Dedifferentiated amniotic fluid mesenchymal stem cell (primary cell): ENCODE data around the gene NRIP1.

Experiments
- DNase-seq: peaks from one replicate; pipeline ENCODE4 v3.0.0-alpha.2; 2016; ENCODE audit errors: extremely low spot score

NRIP1 gene

GRCh38 chr21:15066123-15066575 lies 1.3 kb upstream of the NRIP1 start:
- DNase-seq, result no peak

- DNase-seq, result peak; percentile 79
Observed at GRCh38 chr21:15065392-15066122, 757 bp upstream of the NRIP1 start.

DNA sequence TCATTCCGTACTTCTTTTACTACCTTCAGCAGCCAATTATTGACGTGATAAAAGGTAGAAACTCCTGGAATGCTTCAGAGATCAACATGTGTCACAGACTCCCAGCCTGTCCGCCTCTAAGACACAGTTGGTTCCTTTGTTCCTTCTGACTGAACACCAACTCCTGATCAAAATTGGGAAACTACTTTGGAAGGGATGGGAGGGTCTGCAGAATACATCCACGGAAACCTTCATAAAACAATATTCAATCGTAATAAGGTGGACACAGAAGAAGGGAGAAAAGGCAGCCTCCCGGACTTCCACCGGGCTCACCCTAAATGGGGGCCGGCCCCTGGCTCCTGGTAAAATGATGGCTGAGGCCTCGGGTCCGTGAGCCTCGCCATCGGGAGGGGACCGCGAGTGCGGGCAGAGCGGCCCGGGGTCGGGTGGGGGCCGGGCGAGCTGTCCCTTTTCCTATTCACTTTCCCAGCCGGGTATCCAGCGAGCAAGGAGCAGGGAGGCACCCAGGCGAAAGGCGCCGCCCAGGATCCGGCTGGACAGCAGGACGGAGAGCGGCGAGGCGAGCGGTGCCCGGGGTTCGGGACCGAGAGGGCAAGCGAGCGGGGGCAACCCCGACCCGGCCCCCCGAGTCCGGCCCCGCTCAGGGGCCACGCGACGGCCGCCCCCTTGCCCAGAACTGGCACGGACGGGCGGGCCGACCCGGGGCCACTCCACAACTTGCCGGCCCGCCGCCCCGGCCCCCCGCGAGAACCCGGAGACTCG lies 805 bp downstream of the NRIP1 start:
- DNase-seq, result no peak

DNA sequence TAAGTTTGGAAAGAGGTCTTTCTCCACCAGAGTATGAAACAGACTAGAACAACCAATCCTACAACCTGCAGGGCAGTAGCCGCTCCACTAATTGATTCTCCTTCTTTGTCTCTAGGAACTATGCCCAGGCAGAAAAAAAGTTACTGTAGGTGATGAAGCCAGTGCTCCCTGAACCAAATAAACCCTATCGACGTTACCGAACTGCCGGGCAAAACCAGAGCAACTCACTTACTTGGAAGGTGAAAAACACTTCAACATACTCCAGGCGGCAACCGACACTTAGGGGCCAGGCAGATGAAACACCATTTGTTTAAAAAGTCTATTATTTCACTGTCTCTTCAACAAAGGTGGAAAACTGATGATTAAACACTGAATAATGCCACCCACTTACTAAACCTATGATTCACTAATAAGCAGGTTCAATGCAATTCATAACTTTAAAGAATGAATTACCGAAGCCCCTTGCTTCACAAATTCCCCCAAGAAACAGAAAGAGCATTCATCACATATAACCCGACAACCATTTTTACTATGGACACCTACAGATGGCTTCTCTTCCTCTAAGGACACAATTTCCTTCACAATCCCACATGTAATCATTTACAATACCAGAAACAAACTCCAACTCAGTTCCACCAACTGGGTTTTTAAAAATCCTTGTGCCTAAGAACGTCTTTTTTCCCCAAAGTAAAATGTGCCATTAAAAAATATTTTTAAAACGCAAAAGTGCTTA lies 1.6 kb downstream of the NRIP1 start:
- no peak for DNase-seq

- no peak for DNase-seq
Observed at GRCh38 chr21:15062606-15062965, 2.2 kb downstream of the NRIP1 start.

DNA sequence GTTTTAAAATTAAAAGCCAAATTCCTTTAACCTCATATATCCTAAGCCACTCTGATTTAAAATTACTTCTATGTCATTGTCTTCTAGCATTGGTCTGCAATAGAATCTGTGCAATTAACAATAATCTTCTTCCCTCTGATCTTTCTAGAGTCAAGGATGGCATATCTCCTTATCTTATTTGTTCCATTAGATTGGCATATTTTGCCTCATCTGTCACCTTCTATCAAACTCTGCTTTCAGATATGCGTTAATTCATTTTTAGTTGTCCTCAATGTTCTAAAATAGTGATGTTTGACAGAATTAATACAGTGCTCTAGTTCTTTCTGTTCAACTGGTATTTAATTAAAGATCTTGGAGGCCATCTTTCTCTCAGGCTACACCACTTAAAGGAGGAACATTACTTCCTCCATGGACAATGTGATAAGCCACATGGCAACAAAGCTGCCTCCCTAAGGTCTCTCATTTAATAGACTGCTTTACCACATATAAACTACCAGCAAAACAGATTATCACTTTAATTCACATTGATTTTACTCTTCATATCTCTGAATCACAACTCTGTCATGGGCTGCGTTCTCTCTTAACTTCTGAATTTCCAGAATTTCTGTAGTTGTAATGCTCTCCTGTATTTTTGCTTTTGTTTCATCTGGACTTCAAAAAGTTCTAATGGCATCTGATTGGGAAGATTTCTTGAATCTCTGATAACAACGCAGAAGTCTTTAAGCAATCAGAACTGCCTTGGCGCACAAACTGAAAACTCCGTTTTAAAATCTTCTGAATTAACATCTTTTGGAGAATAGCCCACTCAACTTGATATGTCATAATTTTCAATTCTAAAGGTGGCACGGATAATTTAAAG lies 2.8 kb downstream of the NRIP1 start:
- DNase-seq, result no peak

GRCh38 chr21:15061279-15061678 lies 3.5 kb downstream of the NRIP1 start:
- no peak for DNase-seq

DNA sequence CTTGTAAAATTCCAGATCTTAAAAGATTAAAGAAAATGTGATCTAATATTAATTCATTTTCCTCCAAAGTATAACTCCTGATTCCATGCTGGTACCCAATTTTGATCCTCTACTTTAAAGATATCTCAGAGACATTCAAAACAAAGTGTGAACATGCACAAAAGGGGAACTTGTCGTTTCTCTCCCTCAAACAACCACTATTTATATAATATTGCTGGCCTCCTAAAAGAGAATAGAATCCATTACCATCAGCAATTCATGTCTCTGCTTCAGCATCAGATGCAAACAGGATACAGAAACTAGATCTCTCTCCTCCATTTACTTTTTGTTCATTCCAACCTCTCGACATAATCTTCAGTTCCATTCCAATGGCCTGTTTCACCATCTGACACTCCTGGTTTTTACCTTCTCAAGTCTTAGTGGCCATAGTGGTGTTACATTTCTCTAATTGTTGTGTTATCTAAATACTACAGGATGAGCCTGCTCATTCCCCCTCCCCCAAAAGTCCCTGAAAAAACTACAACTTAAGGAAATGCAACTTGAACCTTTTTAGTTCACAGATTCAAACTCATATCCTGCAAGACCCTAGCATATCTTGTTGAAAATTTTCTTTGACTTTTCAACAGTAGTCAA lies 4.1 kb downstream of the NRIP1 start:
- DNase-seq, result no peak

DNA sequence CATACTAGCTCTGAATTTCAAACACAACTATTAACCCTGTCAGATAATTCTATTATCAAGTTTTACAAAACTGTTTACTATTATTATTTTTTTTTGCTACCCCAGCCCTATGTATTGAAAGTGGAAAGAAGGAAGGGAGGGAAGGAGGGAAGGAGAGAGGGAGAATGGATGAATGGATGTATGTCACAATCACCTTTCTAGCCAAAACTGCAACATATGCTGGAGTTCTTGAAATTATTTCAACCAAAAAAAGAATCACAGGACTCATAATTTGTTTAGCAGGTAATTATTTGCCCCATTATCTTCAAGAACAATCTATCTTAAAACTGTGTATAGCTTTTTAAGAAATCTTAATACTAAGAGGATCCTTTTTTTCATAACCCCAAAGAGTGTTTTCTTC lies 5.4 kb downstream of the NRIP1 start:
- no peak for DNase-seq

- DNase-seq, result peak; percentile 54
Observed at GRCh38 chr21:15058854-15059263, 5.9 kb downstream of the NRIP1 start.

DNA sequence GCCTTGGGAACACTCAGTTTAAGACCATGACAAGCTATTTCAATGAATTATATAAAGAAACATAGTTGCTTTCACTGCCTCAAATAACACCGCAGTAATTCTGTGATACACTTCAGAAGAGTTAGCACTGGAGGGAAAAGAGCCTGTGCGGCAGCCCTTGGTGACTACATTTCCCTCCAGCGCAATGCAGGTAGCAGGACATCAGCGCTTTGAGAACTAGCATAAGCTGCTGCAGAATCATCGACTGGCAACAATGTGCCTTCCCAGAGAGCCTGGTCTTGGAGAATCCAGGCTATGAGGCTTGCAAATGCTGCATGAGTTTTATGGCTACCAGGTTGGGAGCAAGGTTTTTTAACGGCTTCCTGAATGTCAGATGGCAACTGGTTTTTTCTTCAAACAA lies 7.5 kb downstream of the NRIP1 start:
- no peak for DNase-seq

GRCh38 chr21:15054606-15055239 lies 10.1 kb downstream of the NRIP1 start:
- DNase-seq, result no peak

- DNase-seq, result no peak
Observed at GRCh38 chr21:15054089-15054488, 10.7 kb downstream of the NRIP1 start.

- no peak for DNase-seq
Observed at GRCh38 chr21:15053500-15053899, 11.3 kb downstream of the NRIP1 start.

DNA sequence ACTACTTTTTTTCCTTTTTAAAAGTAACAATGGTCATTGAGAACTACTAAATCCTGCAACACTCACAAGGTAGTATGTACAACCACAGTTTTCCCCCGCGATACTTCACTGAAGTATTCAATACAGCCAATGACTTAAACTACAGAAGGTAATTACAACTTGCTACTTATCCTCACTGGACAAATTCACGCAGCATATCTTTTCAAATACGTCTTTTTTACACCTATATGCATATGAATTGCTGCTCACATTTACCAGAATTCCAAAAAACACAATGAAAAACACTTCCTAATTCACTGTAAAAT lies 12.4 kb downstream of the NRIP1 start:
- DNase-seq, result no peak

DNA sequence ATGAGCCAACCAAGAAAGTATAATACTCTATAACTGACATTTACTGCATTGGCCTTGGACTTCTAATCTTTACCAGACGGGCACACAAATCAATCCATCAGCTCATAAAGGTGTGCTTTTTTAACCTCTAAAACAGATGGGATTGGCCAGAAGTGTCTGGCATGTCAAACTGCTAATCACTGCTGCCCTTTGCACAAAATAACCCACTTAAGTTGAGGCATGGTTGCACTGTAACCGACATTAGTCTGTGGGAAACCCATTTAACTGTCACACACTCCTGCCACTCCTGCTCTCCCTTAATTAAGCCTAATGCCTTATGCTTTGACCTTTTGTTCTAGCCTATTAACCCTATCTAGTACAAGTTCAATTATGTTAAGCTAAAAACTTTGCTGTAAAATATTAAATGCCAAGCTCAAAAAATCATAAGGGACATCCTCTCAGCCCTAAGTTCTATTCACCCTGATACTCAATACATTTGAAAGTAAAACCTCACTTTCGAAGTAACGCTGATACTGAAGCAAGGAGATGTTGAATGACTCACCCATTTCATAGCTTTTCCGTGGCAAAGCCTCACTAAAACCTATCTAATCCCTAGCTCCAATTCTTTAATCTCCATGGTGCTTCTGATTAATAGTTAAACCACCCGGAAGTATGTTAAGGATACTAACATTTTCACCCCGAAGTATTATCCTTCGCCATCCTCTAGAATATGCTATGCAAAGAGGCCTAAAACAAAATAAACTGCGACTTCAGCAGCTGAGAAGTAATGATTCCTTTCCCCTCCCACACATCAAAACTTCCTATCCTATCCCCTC lies 12.9 kb downstream of the NRIP1 start:
- no peak for DNase-seq

DNA sequence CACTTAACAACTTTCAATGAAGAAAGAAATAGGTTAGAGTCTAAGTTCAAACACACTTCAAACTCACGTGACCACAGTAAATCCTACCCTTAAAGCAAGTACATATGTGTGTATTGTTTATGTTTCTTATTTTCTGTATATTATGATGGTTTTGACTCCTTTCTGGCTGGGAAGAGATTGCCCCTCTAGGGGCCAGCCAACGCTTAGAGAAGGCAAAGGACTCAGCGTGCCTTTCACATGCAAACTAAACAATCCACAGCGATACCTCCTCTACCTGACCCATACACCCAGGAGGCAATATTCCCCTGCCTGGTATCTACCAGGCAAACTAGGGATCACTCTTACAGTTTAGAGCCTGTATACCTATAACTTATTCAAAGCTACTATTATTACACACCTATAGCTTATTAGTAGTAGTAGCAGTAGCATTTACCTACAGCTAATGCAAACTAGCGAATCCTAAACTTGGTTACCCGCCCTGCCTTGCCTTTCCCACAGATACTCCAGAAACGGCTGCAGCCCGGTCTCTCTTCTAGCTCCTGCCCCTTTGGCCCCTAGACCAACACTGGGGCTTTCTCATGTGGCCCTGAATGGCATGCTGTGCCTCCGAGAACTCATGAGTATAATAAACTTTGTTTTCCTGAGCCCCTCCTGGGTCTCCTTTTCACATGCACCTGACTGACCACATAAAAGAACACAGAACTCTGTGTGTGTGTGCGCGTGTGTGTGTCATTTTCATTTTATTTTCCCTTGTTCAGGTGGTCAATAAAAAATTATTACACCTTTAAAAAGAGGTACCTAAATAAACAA lies 14.0 kb downstream of the NRIP1 start:
- no peak for DNase-seq

DNA sequence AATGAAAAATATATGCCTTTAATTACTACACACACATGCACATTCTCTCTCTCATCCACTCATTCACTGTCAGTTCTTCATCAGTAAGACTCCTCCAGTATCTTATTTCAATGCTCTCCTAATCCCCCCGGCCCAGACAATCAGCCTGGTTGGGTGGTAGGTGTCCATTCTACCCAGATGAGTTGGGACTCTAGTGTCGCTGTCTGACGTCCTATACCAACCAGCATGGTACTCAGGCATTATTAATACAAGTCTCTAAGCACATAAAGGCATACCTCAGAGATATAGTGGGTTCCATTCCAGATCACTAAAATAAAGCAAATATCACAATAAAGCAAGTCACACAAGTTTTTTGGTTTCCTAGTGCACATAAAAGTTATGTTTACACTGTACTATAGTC lies 19.8 kb downstream of the NRIP1 start:
- DNase-seq, result no peak

- DNase-seq, result no peak
Observed at GRCh38 chr21:15042531-15042930, 22.3 kb downstream of the NRIP1 start.
